Astrocyte of the hippocampus (primary cell): ENCODE data around the gene KLF1.
"Not testable (repeated sequence)": the region's sequence is repeated elsewhere in the genome, so short reads cannot be mapped to it uniquely, and the experiment has no call there.

Source experiments
- DNase-seq: peaks from one replicate; pipeline ENCODE4 v3.0.0; 2011; ENCODE audit warnings: low read depth, low spot score

Gene KLF1

DNA sequence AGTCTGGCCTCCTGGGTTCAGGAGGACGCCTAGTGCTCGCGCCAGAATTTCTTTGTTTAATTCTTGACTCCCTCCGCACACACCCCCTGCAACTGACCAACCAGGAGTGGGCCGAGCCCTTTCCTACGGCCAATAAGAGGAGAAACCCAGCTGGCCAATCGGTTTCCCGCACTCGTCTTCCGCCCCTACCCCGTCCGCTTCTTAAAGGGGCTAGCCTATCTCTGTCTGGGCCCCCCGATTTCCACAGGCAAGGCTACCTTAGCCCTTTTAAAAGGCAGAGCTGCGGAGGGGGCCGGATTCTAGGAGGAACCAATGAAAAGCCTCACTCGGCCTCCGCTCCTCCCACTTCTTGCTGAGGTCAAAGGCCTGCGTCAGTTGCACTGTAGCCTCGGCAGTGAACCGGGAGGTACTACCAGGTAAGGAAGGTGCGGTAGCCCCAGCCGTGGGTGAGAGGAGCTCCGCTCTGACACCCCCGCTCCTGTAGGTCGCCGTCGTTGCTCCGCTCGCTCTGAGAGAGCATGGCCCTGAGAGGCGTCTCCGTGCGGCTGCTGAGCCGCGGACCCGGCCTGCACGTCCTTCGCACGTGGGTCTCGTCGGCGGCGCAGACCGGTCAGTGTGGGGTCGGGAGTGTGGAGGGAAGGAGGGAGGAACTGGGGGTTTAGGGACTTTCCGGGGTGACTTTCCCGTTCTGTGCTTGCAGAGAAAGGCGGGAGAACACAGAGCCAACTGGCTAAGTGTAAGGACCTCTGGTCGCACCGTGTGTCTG, 4.0 kb upstream of the KLF1 start, which contains the start of gene GCDH:
Gene GCDH, plus strand, starts transcription at position 374 of the 766 bp plus-strand sequence. Its CDS starts 145 bp downstream, at position 519.
- DNase-seq, result peak; percentile 99

DNA sequence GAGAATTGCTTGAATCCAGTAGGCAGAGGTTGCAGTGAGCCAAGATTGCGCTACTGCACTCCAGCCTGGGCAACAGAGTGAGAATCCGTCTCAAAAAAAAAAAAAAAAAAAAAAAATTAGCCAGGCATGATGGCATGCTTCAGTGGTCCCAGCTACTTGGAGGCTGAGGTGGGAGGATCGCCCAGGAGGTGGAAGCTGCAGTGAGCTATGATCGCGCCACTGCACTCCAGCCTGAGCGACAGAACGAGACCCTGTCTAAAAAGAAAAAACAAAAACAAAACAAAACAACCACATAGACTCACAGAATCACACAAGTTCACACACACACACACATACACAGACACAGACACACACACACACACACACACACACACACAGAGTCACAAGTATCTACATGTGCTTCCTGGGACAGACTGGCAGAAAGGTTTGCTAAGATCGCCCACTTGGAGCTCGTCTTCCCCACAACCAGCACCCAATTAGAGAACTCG, 3.3 kb upstream of the KLF1 start:
- DNase-seq, result not testable (repeated sequence)

DNA sequence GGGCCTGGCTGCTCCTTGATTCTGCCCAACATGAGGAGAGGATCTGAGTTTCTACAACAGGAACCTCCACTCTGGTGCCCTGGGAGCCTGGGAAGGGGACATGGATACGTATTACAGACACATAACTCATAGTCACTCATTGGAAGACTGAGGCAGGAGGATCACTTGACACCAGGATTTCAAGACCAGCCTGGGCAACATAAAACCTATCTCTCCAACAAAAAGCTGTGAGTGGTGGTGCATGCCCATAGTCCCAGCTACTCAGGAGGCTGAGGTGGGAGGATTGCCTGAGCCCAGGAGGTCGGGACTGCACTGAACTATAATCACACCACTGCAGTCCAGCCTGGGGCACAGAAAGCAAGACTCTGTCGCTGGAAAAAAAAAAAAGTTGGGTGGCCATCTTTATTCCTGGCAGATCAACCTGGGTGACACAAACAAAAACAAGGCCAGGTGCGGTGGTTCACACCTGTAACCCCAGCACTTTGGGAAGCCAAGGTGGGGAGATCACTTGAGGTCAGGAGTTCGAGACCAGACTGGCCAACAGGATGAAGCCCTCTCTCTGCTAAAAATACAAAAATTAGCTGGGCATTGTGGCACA, 1.1 kb upstream of the KLF1 start:
- no peak for DNase-seq

DNA sequence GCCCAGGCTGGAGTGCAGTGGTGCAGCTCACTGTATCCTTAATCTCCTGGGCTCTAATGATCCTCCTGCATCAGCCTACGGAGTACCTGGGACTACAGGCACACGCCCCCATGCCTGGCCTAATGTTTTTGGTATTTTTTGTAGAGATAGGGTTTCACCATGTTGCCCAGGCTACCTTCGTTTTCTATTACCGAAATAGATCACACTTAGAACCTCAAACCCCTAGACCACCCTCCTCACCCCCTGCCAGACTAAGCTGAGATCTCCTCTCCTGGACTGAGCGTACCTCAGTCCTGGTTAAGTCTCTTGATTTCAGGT, 391 bp downstream of the KLF1 start:
- no peak for DNase-seq

DNA sequence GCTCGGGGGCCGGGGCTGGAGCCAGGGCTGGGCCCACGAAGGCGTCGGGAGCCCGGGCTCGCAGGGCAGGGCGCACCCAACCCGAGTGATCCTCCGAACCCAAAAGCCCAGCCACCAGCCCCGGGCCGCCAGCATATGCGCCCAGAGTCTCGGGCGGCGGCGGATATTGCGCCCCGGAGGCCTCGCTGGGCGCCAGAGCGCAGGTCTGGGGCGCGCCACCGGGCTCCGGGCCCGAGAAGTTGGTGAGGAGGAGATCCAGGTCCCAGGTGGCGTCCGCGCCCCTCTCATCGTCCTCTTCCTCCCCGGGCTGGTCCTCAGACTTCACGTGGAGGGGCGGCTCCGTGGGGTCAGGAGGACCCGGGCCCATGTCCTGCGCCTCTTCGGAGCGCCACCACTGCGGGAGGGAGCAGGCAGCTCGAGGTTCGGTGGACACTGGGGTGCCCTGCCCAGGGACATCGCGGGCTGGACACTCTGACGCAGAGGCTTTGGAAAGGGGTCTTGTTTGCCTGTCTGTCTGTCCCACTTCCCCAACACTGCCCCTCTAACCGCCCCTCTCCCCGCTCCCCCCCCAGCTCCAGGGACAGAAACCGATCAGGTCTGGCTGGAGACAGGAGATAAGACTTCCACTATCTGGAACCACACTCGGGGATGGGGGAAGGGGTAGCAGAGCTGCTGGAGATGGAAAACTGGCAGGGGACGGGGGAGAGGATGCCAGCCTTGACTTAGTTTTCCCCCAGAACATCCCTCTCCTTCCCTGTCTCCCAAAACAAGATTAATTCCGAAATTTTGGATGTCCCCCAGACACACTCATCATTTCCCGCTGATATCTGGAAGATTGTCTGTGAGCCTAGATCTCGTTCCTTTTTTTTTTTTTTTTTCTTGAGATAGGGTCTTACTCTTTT, 1.0 kb downstream of the KLF1 start:
- DNase-seq, result no peak

DNA sequence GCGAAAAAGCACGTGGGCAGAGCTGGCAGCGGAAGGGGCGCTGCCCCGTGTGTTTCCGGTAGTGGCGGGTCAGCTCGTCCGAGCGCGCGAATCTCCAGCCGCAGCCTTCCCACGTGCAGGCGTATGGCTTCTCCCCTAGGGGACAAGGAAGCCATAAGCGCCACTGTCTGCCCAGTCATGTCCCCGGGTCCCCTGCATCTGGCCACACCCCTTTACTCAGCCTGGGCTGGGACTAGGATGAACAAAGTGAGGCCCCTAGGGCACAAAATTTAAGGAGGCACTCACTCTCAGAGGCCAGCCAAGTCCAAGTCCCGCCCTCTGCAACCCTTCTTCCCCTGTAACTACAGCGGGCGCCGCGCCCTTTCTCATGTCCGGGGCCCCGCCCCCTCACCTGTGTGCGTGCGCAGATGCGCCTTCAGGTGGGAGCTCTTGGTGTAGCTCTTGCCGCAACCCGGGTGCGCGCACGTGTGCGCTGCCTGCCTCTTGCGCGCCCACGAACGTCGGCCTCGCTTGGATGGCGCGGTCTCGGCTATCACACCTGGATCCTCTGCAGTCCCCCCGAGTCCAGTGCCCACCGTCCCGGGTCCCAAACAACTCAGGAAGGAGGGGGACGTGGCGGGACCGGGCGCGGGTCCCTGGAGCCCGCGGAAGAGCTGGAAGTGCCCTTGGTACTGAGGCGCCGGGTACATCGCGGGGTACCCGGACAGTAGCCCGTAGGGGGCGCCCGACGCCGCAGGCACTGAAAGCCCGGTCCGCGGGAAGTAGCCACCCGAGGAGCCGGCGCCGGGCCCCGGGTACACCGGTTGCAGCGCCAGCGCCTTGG, 1.9 kb downstream of the KLF1 start:
- peak; percentile 69 for DNase-seq

DNA sequence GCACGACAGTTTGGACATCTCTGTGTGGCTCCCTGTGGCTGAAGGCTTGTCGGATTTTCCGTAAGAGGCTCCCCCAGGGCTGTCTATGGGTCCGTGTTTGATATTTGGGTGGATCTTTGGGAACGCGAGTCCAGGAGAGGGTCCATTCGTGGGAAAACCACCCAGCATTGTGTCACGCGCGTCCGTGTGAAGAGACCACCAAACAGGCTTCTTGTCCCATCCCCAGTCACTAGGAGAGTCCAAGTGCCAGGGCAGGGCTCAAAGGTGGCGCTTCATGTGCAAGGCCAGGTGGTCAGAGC, 2.4 kb downstream of the KLF1 start:
- DNase-seq, result no peak

DNA sequence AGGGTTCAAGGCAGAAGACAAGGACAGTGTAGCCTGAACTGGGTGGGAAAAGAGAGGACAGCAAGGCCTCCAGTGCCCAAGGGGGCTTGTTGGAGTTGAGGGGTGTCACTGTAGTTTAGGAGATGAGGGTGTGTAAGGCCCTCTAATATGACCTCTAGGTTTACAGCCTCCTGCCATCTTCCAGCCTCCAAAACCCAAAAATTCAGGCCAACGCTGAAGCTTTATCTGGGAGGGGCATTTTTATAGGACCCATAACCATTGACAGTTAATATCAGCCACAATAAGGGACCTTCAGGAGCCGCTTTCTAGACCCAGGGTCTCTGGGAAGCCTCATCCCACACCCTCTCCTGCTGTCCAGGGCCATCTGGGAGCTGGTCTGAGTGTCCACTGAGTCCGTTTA, 2.8 kb downstream of the KLF1 start:
- no peak for DNase-seq

DNA sequence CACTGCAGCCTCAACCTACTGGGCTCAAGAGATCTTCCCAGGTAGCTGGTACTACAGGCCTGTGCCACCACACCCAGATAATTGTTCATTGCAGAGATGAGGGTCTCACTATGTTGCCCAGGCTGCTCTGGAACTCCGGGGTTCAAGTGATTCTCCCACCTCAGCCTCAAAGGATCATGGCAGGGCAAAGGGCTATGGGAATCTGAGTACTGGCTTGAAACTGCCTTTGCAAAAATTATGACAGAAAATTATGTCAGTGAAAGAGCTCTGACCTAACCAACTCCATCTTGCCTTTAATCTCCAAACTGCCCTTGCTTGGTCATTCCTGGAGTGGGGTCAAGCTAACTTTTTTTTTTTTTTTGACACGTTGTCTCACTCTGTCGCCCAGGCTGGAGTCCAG, 4.4 kb downstream of the KLF1 start:
- no peak for DNase-seq

DNA sequence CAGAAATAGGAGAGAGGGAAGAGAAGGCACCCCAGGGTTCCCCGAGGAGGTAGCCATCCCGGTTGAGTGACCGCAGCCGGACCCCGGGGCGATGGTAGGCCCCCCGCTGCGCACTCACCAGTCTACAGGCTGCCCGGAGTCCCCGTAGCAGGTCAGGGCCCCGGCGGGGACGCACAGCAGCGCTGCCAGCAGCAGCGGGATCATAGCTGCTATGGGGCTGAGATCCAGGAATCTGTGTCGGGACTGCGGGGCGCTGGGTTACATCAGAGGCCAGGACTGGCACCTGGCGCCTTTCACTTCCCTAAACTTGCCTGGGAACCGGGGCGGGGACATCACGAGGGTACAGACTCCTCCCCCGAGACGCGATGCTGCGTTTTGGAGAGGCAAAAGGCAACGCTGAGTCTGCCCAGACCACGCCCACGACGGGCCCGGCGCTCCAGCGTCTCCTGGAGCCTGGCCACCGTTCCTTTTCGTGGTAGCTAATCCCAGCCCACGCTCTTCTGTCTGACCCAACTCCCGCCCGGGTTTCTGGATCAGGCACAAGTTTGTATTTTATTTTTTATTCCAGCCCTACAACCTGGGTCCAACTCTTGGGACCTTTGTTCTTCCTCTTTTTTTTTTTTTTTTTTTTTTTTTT, 5.7 kb downstream of the KLF1 start, which contains the start of gene DNASE2:
Gene DNASE2, minus strand, starts transcription at position 278 of the 637 bp plus-strand sequence. Its CDS starts 74 bp downstream, at position 204.
- peak; percentile 95 for DNase-seq

DNA sequence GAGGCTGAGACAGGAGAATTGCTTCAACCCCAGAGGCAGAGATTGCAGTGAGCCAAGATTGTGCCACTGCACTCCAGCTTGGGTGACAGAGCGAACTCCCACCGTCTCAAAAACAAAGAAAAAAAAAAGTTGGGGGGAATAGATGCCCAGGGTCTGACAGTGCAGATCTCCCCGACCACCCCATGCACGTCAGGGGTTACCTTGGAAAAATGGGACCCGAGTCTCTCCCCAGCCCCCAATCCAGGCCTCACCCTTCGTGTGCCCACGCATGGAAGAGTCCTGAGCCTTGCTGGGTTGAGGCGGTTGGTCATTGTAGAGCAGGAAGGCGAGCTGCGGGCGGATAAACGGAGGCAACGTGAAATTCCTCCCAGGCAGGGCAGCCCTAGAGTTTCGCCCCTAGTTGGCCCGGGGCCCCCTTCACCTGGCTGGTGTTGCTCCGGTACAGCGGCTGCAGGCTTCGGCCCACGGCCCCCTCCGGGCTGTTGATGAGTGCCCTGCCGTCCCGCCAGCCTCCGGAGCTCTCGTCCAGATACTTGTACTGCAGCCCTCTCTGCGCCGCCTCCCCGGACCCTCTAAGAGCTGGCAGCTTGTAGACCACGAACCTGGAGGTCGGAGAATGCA, 6.3 kb downstream of the KLF1 start:
- DNase-seq, result peak; percentile 43

DNA sequence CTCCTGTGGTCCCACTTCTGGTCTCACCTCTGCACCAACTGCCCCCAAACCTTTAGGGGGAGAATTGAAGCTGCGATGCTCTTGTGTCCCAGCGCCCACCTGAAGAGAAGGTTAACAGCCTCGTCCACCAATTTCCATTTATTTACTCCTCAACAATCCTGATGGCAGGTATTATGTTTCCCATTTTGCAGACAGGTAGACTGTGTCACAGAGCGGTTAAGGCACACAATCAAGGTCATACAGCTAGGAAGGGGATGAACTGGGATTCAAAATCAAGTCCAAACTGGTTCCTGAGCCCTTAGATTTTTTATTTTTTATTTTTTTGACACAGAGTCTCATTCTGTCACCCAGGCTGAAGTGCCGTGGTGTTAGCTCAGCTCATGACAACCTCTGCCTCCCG, 11.9 kb downstream of the KLF1 start:
- no peak for DNase-seq

DNA sequence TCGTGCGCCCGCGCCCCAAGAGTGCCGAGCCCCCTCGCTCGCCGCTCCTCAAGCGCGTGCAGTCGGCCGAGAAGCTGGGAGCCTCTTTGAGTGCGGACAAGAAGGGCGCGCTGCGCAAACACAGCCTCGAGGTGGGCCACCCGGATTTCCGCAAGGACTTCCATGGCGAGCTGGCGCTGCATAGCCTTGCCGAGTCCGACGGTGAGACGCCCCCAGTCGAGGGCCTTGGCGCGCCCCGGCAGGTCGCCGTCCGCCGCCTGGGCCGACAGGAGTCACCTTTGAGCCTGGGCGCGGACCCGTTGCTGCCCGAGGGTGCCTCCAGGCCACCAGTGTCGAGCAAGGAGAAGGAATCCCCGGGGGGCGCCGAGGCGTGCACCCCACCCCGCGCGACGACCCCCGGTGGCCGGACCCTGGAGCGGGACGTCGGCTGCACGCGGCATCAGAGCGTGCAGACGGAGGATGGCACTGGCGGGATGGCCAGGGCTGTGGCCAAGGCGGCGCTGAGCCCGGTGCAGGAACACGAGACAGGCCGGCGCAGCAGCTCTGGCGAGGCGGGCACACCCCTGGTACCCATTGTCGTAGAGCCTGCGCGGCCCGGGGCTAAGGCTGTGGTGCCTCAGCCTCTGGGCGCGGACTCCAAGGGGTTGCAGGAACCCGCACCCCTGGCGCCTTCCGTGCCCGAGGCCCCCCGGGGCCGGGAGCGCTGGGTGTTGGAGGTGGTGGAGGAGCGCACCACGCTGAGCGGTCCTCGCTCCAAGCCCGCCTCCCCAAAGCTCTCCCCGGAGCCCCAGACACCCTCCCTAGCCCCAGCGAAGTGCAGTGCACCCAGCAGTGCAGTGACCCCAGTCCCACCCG, 12.9 kb downstream of the KLF1 start:
- DNase-seq, result no peak

DNA sequence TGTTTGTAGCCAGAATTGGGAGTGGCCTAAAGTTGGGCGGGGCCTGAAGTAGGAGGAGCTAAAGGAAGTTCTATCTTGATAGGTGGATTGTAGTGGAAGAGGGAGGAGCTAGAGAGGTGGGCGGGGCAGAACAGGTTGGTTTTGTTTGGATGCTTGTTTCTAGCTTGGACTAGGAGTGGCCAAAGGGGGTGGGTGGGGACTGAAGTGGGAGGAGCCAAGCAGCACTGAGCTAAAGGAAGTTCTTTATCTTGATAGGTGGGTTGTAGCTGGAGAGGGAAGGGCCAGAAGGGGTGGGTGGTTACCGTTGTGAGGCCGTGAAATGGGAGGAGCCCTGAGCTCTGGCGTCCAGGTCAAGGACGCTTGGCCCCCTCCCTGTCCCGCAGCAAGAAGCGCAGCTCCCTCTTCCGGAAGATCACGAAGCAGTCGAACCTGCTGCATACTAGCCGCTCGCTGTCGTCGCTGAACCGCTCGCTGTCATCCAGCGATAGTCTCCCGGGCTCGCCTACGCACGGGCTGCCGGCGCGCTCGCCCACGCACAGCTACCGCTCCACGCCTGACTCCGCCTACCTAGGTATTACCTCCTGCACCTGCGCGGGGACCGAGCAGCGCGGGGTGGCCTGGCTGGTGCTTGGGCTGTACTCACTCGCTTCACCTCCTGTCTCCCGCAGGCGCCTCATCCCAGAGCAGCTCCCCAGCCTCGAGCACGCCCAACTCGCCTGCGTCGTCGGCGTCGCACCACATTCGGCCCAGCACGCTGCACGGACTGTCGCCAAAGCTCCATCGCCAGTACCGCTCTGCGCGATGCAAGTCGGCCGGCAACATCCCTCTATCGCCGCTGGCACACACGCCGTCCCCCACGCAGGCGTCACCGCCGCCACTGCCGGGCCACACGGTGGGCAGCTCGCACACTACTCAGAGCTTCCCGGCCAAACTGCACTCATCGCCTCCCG, 13.8 kb downstream of the KLF1 start:
- DNase-seq, result no peak

DNA sequence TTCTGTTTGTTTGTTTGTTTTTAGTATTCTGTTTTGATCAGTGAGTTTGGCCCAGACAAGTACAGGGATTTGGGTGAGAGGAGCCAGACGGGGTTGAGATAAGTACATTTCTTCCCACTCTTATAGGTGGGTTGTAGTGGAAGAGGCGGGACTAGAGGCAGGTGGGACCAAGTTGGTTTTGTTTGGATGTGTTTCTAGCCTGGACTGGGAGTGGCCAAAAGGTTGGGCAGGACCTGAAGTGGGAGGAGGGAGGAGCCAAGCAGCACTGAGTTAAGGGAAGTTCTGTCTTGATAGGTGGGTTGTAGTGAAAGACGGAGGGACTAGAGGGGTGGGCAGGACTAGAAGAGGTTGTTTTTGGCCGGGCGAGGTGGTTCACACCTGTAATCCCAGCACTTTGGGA, 14.7 kb downstream of the KLF1 start:
- DNase-seq, result no peak

DNA sequence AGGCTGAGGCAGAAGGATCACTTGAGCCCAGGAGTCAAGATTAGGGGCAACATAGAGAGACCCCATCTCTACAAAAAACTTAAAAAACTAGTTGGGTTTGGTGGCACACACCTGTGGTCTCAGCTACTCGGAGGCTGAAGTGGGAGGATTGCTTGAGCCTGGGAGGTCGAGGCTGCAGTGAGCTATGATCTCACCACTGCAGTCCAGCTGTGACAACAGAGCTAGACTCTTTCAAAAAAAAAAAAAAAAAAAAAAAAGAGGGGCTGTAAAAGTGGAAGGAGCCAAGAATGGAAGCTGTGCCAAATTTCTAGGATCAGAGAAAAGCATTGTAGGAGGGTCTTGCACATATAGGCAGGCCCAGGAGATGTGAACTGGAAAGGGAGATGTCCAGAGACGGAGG, 15.3 kb downstream of the KLF1 start:
- DNase-seq, result no peak

DNA sequence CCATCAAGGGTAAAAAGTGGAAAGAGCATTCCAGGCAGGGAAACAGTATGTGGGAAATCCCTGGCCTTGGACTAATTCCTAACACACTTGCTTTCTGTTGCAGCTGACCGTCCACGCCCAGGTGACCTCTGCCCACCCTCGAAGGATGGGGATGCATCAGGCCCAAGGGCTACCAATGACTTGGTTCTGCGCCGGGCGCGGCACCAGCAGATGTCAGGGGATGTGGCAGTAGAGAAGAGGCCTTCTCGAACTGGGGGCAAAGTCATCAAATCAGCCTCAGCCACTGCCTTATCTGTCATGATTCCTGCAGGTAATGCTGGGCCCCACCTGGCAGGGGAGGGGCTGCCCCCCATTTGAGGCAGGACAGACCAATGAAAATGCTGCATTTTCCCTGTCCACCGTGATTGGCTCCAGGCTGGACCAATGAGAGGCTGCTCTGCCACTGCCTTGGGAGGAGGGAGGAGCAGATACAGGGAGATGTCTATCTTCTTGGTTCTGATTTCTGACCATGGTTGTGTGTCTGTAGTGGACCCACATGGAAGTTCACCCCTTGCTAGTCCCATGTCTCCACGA, 18.4 kb downstream of the KLF1 start:
- DNase-seq, result no peak
